PC-9 (cell line): ENCODE data around the gene FGF1.

Experiments used
- EZH2 ChIP-seq: fragments of 200-600 bp; sonication (generic); IDR thresholded peaks from 2 replicates; pipeline ENCODE4 v1.8.0; 2017; ENCODE audit warnings: antibody characterized with exemption, low read depth
- TF ChIP-seq, protein P1 (sequence below): fragments of 200-600 bp; sonication (generic); conservative IDR thresholded peaks from 2 replicates; pipeline ENCODE4 v1.6.1; 2017; ENCODE audit warnings: mixed run types, antibody characterized with exemption, mild to moderate bottlenecking, moderate library complexity

DNA sequence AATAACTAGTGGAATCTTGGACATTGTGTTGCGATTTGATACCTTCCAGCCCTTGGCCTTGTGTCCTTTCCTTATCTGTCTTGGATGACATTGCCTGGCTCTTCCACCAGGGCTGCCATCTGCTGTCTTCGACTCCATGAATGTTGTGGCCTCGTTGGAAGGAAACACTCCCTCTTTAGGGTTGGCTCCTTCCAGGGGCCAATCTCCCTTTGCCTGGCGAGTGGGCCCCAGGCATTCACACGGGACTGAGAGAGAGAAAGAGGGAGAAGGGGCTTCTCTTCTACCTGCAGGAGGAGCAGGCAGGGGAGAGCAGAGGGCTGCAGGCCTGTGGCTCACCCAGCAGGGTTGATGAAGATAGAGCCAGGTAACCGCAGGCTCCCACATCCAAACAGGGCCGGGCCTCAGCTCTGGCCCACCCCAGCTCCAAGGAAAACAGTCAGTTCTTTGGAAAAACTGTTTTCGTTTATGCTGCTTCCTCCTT lies 31.3 kb downstream of the FGF1 start:
- TF ChIP-seq, protein P1, sequence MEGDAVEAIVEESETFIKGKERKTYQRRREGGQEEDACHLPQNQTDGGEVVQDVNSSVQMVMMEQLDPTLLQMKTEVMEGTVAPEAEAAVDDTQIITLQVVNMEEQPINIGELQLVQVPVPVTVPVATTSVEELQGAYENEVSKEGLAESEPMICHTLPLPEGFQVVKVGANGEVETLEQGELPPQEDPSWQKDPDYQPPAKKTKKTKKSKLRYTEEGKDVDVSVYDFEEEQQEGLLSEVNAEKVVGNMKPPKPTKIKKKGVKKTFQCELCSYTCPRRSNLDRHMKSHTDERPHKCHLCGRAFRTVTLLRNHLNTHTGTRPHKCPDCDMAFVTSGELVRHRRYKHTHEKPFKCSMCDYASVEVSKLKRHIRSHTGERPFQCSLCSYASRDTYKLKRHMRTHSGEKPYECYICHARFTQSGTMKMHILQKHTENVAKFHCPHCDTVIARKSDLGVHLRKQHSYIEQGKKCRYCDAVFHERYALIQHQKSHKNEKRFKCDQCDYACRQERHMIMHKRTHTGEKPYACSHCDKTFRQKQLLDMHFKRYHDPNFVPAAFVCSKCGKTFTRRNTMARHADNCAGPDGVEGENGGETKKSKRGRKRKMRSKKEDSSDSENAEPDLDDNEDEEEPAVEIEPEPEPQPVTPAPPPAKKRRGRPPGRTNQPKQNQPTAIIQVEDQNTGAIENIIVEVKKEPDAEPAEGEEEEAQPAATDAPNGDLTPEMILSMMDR = no peak
- no peak for TF ChIP-seq EZH2
